UCSD-AML1 (cell line): ENCODE results near the gene KCTD14.
A peak's percentile ranks its signal among the peaks of the same experiment; 100 is the strongest.
"Not testable (repeated sequence)": the region's sequence is repeated elsewhere in the genome, so short reads cannot be mapped to it uniquely, and the experiment has no call there.

ENCODE experiments used
- DNase-seq: peaks from one replicate; lab custom pipeline; 2025; ENCODE audit not compliant: unreplicated experiment; lab: John Stamatoyannopoulos, UW

The KCTD14 gene

GRCh38 chr11:78025378-78025777, 2.3 kb upstream of the KCTD14 start:
- DNase-seq = no peak

GRCh38 chr11:78023426-78023825, 350 bp upstream of the KCTD14 start:
- no peak for DNase-seq

- DNase-seq = no peak
Measured at GRCh38 chr11:78021611-78022010, 1.5 kb downstream of the KCTD14 start.

GRCh38 chr11:78020246-78020645, 2.8 kb downstream of the KCTD14 start:
- no peak for DNase-seq

GRCh38 chr11:78019808-78020207, 3.3 kb downstream of the KCTD14 start:
- DNase-seq = no peak

GRCh38 chr11:78015878-78016277, 7.2 kb downstream of the KCTD14 start:
- no peak for DNase-seq

GRCh38 chr11:78014937-78015520, 8.0 kb downstream of the KCTD14 start:
- DNase-seq = not testable (repeated sequence)

GRCh38 chr11:78011301-78011700, 11.8 kb downstream of the KCTD14 start:
- DNase-seq = no peak

GRCh38 chr11:78010755-78011154, 12.3 kb downstream of the KCTD14 start:
- no peak for DNase-seq

- no peak for DNase-seq
Measured at GRCh38 chr11:78010304-78010703, 12.8 kb downstream of the KCTD14 start.

- DNase-seq = no peak
Measured at GRCh38 chr11:78009062-78009461, 14.0 kb downstream of the KCTD14 start.

GRCh38 chr11:78000193-78000592, 22.9 kb downstream of the KCTD14 start:
- peak; percentile 15 for DNase-seq

- no peak for DNase-seq
Measured at GRCh38 chr11:77999446-78000030, 23.5 kb downstream of the KCTD14 start.

GRCh38 chr11:77994434-77995362, 28.4 kb downstream of the KCTD14 start, which contains the start of gene INTS4:
TSS of gene INTS4 (minus strand) at chr11:77994668. CDS start at chr11:77994643, 25 bp downstream.
- DNase-seq = peak; percentile 100

GRCh38 chr11:77993902-77994301, 29.2 kb downstream of the KCTD14 start:
- no peak for DNase-seq

- DNase-seq = no peak
Measured at GRCh38 chr11:77990981-77991380, 32.1 kb downstream of the KCTD14 start.

GRCh38 chr11:77986456-77986855, 36.6 kb downstream of the KCTD14 start:
- not testable (repeated sequence) for DNase-seq

GRCh38 chr11:77981346-77981947, 41.6 kb downstream of the KCTD14 start:
- DNase-seq = no peak

GRCh38 chr11:77968337-77968736, 54.7 kb downstream of the KCTD14 start:
- DNase-seq = no peak

GRCh38 chr11:77967753-77968152, 55.3 kb downstream of the KCTD14 start:
- DNase-seq = no peak

- DNase-seq = no peak
Measured at GRCh38 chr11:77967121-77967520, 56.0 kb downstream of the KCTD14 start.
